Stimulated activated CD8-positive, alpha-beta memory T cell treated with anti-CD3 and anti-CD28 coated beads, Interleukin-12 subunit alpha, Interleukin-12 subunit beta, amount 100 ng/mL, for 1 hour (primary cell): ENCODE measurements around the gene IFT57.

ENCODE experiments used
- DNase-seq: peaks from one replicate; pipeline ENCODE4 v3.0.0-alpha.2; 2020; ENCODE audit warnings: low read depth

The IFT57 gene

GRCh38 chr3:108219336-108219735 is 2.9 kb downstream of the IFT57 start:
- no peak for DNase-seq

- DNase-seq: no peak
Observed at GRCh38 chr3:108218811-108219210, 3.4 kb downstream of the IFT57 start.

GRCh38 chr3:108215871-108216270 is 6.4 kb downstream of the IFT57 start:
- DNase-seq: no peak

- no peak for DNase-seq
Observed at GRCh38 chr3:108209579-108209978, 12.6 kb downstream of the IFT57 start.

- DNase-seq: no peak
Observed at GRCh38 chr3:108208831-108209230, 13.4 kb downstream of the IFT57 start.

GRCh38 chr3:108202834-108203233 is 19.4 kb downstream of the IFT57 start:
- no peak for DNase-seq

- no peak for DNase-seq
Observed at GRCh38 chr3:108202080-108202479, 20.1 kb downstream of the IFT57 start.

GRCh38 chr3:108201258-108201657 is 21.0 kb downstream of the IFT57 start:
- DNase-seq: no peak

GRCh38 chr3:108200578-108200977 is 21.6 kb downstream of the IFT57 start:
- no peak for DNase-seq

- DNase-seq: no peak
Observed at GRCh38 chr3:108200024-108200423, 22.2 kb downstream of the IFT57 start.

- DNase-seq: no peak
Observed at GRCh38 chr3:108191394-108191793, 30.8 kb downstream of the IFT57 start.

GRCh38 chr3:108190346-108190745 is 31.9 kb downstream of the IFT57 start:
- DNase-seq: no peak

GRCh38 chr3:108189440-108189839 is 32.8 kb downstream of the IFT57 start:
- no peak for DNase-seq

- no peak for DNase-seq
Observed at GRCh38 chr3:108185536-108185935, 36.7 kb downstream of the IFT57 start.

- no peak for DNase-seq
Observed at GRCh38 chr3:108184824-108185223, 37.4 kb downstream of the IFT57 start.

GRCh38 chr3:108183971-108184370 is 38.3 kb downstream of the IFT57 start:
- no peak for DNase-seq

- no peak for DNase-seq
Observed at GRCh38 chr3:108183181-108183580, 39.0 kb downstream of the IFT57 start.

GRCh38 chr3:108182339-108182738 is 39.9 kb downstream of the IFT57 start:
- DNase-seq: no peak

GRCh38 chr3:108181172-108181571 is 41.1 kb downstream of the IFT57 start:
- DNase-seq: no peak

- DNase-seq: no peak
Observed at GRCh38 chr3:108180194-108180593, 42.0 kb downstream of the IFT57 start.

- DNase-seq: no peak
Observed at GRCh38 chr3:108178676-108179075, 43.5 kb downstream of the IFT57 start.

- no peak for DNase-seq
Observed at GRCh38 chr3:108177536-108177935, 44.7 kb downstream of the IFT57 start.

- DNase-seq: no peak
Observed at GRCh38 chr3:108175352-108175751, 46.9 kb downstream of the IFT57 start.

- DNase-seq: no peak
Observed at GRCh38 chr3:108171106-108171505, 51.1 kb downstream of the IFT57 start.

GRCh38 chr3:108164391-108164790 is 57.8 kb downstream of the IFT57 start:
- no peak for DNase-seq
